GM21526 (cell line): Measurements from ENCODE around the gene BTC.
"Not testable (repeated sequence)": the region's sequence is repeated elsewhere in the genome, so short reads cannot be mapped to it uniquely, and the experiment has no call there.

ENCODE experiments used
- ATAC-seq: cut with Tn5 transposase; IDR thresholded peaks from one replicate; pipeline ENCODE4 v1.9.1; 2021; ENCODE audit warnings: moderate library complexity; ENCODE audit not compliant: unreplicated experiment, low FRiP score

BTC gene

DNA sequence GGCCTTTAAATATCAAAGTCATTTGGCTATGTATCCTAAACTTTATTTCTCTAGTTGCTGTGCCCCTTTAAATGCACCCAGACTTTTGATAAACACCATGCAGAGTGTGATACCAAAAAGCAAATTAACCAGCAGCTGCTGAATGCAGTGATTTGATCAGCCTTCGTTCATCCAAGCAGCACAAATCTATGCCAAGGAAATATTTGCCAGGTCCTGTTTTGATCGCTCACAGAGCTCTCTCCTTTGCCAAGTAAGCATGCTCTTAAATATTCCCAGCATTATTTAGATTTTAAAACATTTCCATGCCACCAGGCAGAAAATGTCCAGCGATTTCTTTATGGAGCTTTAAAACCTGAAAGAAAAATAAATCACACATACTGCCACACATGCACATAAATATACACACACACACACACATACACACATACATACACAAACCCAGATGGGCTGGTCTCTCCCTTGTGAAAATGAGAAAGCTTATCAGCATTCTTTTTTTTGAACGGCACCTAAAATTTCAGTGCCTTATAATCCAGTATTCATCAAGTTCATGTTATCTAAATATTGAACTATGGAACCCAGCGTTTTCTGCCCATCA is 35.7 kb downstream of the BTC start:
- ATAC-seq = no peak

GRCh38 chr4:74757136-74757535 is 37.2 kb downstream of the BTC start:
- ATAC-seq = no peak

DNA sequence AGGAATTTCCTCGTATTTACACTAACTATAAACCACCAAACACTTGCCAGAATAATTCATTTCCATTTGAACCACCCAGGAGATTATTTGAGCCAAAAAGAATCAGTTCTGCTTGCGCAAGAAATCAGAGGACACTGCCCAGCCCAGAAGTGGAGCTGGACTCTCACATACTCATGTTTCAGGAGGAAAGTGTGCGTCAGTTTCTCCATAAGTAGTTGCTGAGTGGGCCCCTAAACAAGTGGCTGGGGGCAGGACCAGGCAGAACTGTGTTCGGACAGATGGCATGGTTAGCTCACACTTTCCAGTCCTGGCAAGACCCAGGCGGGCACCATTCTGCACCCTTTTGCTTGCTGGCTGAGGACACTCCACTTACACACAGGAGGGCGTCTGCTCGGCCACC is 38.8 kb downstream of the BTC start:
- no peak for ATAC-seq

GRCh38 chr4:74754218-74754617 is 40.1 kb downstream of the BTC start:
- peak; percentile 87 for ATAC-seq

DNA sequence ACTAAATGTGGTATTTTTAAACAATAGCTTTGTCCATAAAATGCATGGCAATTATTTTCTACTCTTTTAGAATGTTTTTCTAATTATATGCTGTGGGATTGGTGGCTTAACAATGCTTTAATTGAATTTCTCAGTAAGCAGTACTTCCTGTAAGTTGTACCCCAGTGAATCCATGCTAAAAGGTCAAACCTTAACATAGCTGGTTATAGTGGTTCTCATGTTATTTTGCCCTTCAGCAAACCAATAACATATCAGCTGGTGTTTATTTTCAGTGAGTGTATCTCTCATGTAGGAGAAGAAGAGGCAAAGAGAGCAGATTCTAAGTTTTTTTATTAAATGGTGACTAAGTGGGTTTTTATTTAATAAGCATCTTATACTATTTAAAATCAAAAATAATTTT is 41.5 kb downstream of the BTC start:
- ATAC-seq = no peak

DNA sequence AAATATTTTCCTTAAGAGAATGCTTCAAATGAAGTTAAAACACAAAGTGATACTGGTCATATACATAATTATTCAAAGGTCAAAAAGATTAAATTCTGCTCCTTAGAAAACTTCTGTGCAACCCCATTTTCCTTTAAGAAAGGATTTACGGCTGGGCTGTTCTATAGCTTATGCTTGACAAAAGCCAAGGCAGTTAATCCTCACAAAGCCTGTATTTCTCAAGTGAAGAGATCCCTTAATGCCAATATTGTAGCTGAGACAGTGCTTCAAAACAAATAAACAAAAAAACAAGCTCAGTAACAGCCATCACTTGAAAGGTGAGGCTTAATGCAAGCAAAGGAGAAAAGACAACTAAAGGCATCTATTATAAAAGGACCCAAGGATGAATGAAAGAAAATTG is 42.5 kb downstream of the BTC start:
- ATAC-seq = no peak

DNA sequence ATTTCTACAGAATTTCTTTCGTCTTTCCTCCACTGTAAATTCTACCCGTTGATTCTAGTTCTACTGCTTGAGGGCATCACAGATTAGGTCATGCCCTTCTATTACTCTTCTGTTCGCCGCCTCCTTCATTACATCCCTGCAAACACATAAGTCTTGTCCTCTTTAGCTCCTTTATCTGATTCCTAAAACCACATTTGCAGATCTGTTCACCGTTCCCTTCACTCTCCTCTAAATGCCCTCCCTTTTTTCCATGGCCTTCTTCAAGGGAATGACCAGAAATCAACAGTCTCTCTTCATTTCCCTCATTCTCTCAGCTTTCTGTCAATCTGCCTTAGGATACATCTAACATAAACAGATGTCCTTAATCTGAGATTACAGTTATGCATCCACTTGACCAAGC is 43.1 kb downstream of the BTC start:
- ATAC-seq = no peak

DNA sequence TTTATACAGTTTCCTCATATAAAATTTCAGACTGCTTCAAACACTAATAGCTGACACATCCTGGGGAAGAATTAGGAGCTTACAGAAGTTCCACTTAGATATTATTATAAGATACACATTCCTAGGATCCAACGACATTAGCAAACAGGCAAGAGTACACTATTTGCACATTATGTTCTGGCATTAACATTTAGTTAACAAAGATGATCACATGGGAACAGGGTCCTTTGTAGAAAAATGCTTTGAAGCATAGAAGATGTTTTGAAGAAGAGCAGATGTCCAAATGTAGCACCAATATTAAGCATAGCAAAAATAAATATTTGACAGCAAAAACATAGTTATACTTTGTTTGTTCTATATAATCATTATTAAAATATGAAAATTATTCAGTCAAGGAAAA is 52.1 kb downstream of the BTC start:
- ATAC-seq = no peak

GRCh38 chr4:74738464-74739143 is 55.7 kb downstream of the BTC start:
- ATAC-seq = no peak

DNA sequence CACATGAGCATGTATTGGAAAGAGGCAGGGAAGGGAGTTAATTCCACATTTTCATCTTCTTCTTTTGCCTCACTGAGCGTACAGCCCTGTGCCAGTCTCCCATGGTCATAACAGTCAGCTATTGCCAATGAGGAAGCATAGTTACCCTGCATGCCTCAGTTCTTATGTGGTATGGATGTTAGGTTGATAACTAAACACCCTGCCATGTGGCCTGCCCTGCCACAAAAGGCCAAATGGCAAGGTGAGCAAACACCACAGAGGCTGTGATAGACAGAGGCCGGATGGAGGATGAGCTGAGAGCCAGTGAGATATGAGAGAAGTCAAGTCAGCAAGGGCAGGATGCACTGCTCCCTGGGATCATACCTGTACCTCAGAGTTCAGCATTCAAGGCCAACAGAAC is 59.3 kb downstream of the BTC start:
- no peak for ATAC-seq

- ATAC-seq = no peak
Observed at GRCh38 chr4:74733756-74734155, 60.6 kb downstream of the BTC start.

GRCh38 chr4:74724979-74725378 is 69.3 kb downstream of the BTC start:
- no peak for ATAC-seq

- ATAC-seq = no peak
Observed at GRCh38 chr4:74716436-74716765, 77.9 kb downstream of the BTC start.

GRCh38 chr4:74715706-74716435 is 78.5 kb downstream of the BTC start:
- ATAC-seq = no peak

DNA sequence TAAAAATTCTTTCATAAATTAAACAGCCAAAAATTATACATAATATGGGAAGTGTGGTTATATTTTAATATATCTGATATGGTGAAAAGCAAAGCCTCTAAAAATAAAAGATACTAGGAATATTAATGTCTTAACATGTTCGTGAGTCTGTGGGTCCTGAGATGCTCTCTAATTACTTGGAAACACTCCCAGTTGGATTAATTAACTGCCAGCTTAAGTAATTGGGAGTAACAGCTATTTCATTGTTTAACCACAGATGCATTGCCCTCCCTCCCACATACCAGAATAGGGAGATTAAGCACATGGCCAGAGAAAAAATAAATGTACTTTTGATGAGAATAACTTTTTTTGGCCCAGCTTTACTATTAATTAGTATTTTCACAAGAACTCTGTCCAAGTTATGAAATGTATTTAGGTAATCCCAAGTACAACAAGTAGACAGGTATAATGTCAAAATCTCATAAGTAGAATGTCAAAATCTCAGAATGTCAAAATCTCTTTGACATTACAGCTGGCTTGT is 79.7 kb downstream of the BTC start:
- no peak for ATAC-seq

GRCh38 chr4:74708135-74708534 is 86.2 kb downstream of the BTC start:
- ATAC-seq = not testable (repeated sequence)
